B cell (primary cell): ENCODE measurements around the gene ALDH3B1. TPM values are rescaled to one million over a fixed set of nuclear protein-coding genes. Genes with fewer than 3 reads are reported as not detected.

ENCODE experiments used
- ATAC-seq: fragments of 200-7000 bp; cut with Tn5 transposase; one replicate; pipeline ENCODE4 v1.10.0; 2021; ENCODE audit warnings: low read depth, mild to moderate bottlenecking, moderate number of reproducible peaks, moderate library complexity
- CTCF ChIA-PET: fragments of 350-600 bp; sonication (Branson Sonifier 250); formaldehyde crosslinking; loops from one replicate; lab custom pipeline; 2021; ENCODE audit warnings: antibody characterized with exemption, inconsistent platforms; lab: Charles Lee
- POLR2A ChIA-PET: fragments of 350-600 bp; sonication (Branson Sonifier 250); formaldehyde crosslinking; loops from one replicate; lab custom pipeline; 2021; ENCODE audit warnings: antibody characterized with exemption; lab: Charles Lee
- DNase-seq: peaks from one replicate; pipeline ENCODE4 v3.0.0; 2013
- H2AFZ ChIP-seq: 2 replicates; pipeline ENCODE4 v1.6.1; 2012; ENCODE audit warnings: mild to moderate bottlenecking, low read depth, low read length; ENCODE audit not compliant: insufficient read depth, poor library complexity, severe bottlenecking
- H3K27ac ChIP-seq, 2 donors: 1 replicate in 1 of 2; 2 replicates in 1 of 2; pipeline ENCODE4 v1.5.1; 2012 to 2013; ENCODE audit warnings: low read length in 2 of 2, mild to moderate bottlenecking in 2 of 2, moderate library complexity in 1 of 2
- H3K27me3 ChIP-seq, 4 experiments: fragments of 200-600 bp in 1 of 4; sonication (generic) in 1 of 4; replicated peaks in 1 of 4; 1 replicate in 2 of 4; 2 replicates in 2 of 4; pipeline versions ENCODE4 v1.6.1 to v1.7.0; 2013 to 2016; ENCODE audit warnings: low read length in 3 of 4, mild to moderate bottlenecking in 2 of 4, mixed read lengths in 1 of 4, moderate library complexity in 1 of 4; ENCODE audit not compliant: insufficient read depth in 4 of 4, control insufficient read depth in 3 of 4; ENCODE audit errors: control extremely low read depth in 1 of 4
- H3K36me3 ChIP-seq, 2 experiments: replicated peaks in 1 of 2; 1 replicate in 1 of 2; 2 replicates in 1 of 2; pipeline versions ENCODE4 v1.6.1 to v1.7.1; 2013; ENCODE audit warnings: low read length in 1 of 2; ENCODE audit not compliant: insufficient read depth in 2 of 2, control insufficient read depth in 1 of 2; ENCODE audit errors: control extremely low read depth in 1 of 2, extremely low read depth in 1 of 2
- H3K4me1 ChIP-seq, 2 donors: fragments of 200-600 bp in 1 of 2; sonication (generic) in 1 of 2; 1 replicate in 1 of 2; 2 replicates in 1 of 2; pipeline versions ENCODE4 v1.5.1 to v1.6.1; 2013 to 2017; ENCODE audit warnings: low read length in 2 of 2; ENCODE audit not compliant: control insufficient read depth in 2 of 2, insufficient read depth in 2 of 2
- H3K4me2 ChIP-seq: replicated peaks from 2 replicates; pipeline ENCODE3; 2012; ENCODE audit warnings: mild to moderate bottlenecking, low read depth, low read length; ENCODE audit not compliant: poor library complexity, severe bottlenecking
- H3K4me3 ChIP-seq, 5 experiments: fragments of 200-600 bp in 1 of 5; sonication (generic) in 1 of 5; 1 replicate in 3 of 5; 2 replicates in 2 of 5; pipeline versions ENCODE4 v1.5.1 to v1.7.0; 2011 to 2016; ENCODE audit warnings: low read length in 4 of 5, mild to moderate bottlenecking in 4 of 5, low read depth in 2 of 5, control low read depth in 1 of 5, moderate library complexity in 1 of 5; ENCODE audit not compliant: insufficient read depth in 1 of 5; ENCODE audit errors: control extremely low read depth in 1 of 5, extremely low read depth in 1 of 5
- H3K79me2 ChIP-seq: fragments of 200-600 bp; sonication (generic); one replicate; pipeline ENCODE4 v1.6.0; 2016; ENCODE audit warnings: low read length; ENCODE audit not compliant: control insufficient read depth, insufficient read depth
- H3K9ac ChIP-seq: fragments of 200-600 bp; sonication (generic); 2 replicates; pipeline ENCODE4 v1.6.1; 2017; ENCODE audit warnings: mild to moderate bottlenecking, low read length, moderate library complexity
- H3K9me3 ChIP-seq, 3 donors: one replicate each; pipeline versions ENCODE4 v1.6.1 to v1.7.1; 2013; ENCODE audit warnings: low read length in 2 of 3; ENCODE audit not compliant: control insufficient read depth in 2 of 3, insufficient read depth in 1 of 3; ENCODE audit errors: control extremely low read depth in 1 of 3
- H4K20me1 ChIP-seq: 2 replicates; pipeline ENCODE4 v1.6.0; 2012; ENCODE audit warnings: mild to moderate bottlenecking, low read length; ENCODE audit not compliant: insufficient read depth, control insufficient read depth, poor library complexity, severe bottlenecking
- H3K27ac Mint-ChIP-seq: one replicate; pipeline ENCODE4 v1.8.0; 2021; ENCODE audit warnings: mixed read lengths
- H3K27me3 Mint-ChIP-seq: one replicate; pipeline ENCODE4 v1.8.0; 2021; ENCODE audit warnings: mixed read lengths
- H3K4me1 Mint-ChIP-seq: one replicate; pipeline ENCODE4 v1.8.0; 2021; ENCODE audit warnings: mixed read lengths
- H3K4me3 Mint-ChIP-seq: one replicate; pipeline ENCODE4 v1.8.0; 2021; ENCODE audit warnings: mixed read lengths
- H3K9me3 Mint-ChIP-seq: one replicate; pipeline ENCODE4 v1.8.0; 2022; ENCODE audit warnings: mixed read lengths; ENCODE audit not compliant: insufficient read depth
- EZH2 ChIP-seq: IDR thresholded peaks from 2 replicates; pipeline ENCODE4 v1.6.1; 2012; ENCODE audit warnings: borderline replicate concordance, low read depth, mild to moderate bottlenecking, moderate library complexity, low read length; ENCODE audit not compliant: insufficient read depth, poor library complexity, severe bottlenecking
- WGBS: methylation state at CpG from one replicate; pipeline ENCODE4 v1.1.5; 2013; ENCODE audit warnings: missing lambda C conversion rate; ENCODE audit not compliant: insufficient coverage; 5-methylcytosine and 5-hydroxymethylcytosine counted together
- intact Hi-C: fragments of 100-400 bp; cut with micrococcal nuclease; formaldehyde crosslinking; loops from one replicate; pipeline ENCODE4 v1.10.0; 2022
- polyA plus RNA-seq: library from polyadenylated mRNA; depleted of rRNA; stranded (reverse); fragments of >200 nt; gene quantifications from 2 replicates; pipeline ENCODE4 v1.2.3, GENCODE V29; 2012
- total RNA-seq, 2 donors: library from RNA; stranded (reverse); fragments of 120-200 nt in 1 of 2; gene quantifications; 1 replicate in 1 of 2; 2 replicates in 1 of 2; pipeline versions ENCODE4 v1.2.3 to v1.2.4, GENCODE V29; 2013 to 2022
- TF ChIP-seq, protein P1 (sequence below): fragments of 200-600 bp; IDR thresholded peaks from one replicate; pipeline ENCODE4 v1.8.0; 2022; ENCODE audit warnings: antibody characterized with exemption, mild to moderate bottlenecking

The ALDH3B1 gene
- total and polyA plus RNA-seq, 2 donors (not counting 1 experiment from before 2014, with no cell fraction given) = 0.81 TPM

DNA sequence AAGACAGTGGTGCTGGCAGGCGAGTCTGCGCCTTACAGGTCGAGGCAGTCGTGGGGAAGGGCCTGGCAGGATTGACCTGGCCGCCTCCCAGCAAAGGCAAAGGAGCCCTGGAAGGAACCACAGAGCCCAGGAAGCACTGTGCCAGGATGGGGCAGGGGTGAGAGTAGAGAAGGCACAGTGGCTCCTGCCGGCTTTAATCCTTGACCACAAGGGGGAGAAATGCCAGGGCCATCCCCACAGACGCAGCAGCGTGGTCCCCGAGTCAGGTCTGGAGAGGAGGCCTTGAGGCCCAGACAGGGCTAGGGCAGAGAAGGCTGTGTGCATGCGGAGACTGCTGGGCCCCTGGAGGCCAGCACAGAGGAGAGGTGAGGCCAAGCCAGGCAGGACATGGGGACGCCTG is 10.4 kb downstream of the ALDH3B1 start:
- Histone ChIP-seq H3K9ac (no peak overlapping the region), H3K9me3 (no peaks in the 10 kb centered on the region), H3K4me2 (no peak overlapping the region), H3K79me2 (no peaks in the 10 kb centered on the region), H3K36me3 (no peaks in the 10 kb centered on the region), H4K20me1 (no peaks in the 10 kb centered on the region), H2AFZ (no peak overlapping the region), H3K4me3 (no peak overlapping the region), H3K27ac (no peak overlapping the region), H3K27me3 (no peaks in the 10 kb centered on the region), H3K4me1 (no peaks in the 10 kb centered on the region)
- no peak for ATAC-seq
- Mint-ChIP-seq H3K9me3 (no peaks in the 10 kb centered on the region), H3K4me1 (no peaks in the 10 kb centered on the region), H3K27ac (no peak overlapping the region), H3K4me3 (no peak overlapping the region), H3K27me3 (peaks cover 6% of the 10 kb centered on the region)
- WGBS = 69% methylated on average over 11 of the region's 11 CpGs
- intact Hi-C loops = no loop called here
- no peak for DNase-seq
- POLR2A ChIA-PET = no interaction called here
- CTCF ChIA-PET = interaction anchor here (0.6 to 1.6 kb wide), 2 partner anchors 10 to 426 kb away, joined by 3 to 5 read pairs; no protein-coding TSS in a partner anchor
- no peak for TF ChIP-seq EZH2
- TF ChIP-seq, protein P1, sequence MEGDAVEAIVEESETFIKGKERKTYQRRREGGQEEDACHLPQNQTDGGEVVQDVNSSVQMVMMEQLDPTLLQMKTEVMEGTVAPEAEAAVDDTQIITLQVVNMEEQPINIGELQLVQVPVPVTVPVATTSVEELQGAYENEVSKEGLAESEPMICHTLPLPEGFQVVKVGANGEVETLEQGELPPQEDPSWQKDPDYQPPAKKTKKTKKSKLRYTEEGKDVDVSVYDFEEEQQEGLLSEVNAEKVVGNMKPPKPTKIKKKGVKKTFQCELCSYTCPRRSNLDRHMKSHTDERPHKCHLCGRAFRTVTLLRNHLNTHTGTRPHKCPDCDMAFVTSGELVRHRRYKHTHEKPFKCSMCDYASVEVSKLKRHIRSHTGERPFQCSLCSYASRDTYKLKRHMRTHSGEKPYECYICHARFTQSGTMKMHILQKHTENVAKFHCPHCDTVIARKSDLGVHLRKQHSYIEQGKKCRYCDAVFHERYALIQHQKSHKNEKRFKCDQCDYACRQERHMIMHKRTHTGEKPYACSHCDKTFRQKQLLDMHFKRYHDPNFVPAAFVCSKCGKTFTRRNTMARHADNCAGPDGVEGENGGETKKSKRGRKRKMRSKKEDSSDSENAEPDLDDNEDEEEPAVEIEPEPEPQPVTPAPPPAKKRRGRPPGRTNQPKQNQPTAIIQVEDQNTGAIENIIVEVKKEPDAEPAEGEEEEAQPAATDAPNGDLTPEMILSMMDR = no peak

DNA sequence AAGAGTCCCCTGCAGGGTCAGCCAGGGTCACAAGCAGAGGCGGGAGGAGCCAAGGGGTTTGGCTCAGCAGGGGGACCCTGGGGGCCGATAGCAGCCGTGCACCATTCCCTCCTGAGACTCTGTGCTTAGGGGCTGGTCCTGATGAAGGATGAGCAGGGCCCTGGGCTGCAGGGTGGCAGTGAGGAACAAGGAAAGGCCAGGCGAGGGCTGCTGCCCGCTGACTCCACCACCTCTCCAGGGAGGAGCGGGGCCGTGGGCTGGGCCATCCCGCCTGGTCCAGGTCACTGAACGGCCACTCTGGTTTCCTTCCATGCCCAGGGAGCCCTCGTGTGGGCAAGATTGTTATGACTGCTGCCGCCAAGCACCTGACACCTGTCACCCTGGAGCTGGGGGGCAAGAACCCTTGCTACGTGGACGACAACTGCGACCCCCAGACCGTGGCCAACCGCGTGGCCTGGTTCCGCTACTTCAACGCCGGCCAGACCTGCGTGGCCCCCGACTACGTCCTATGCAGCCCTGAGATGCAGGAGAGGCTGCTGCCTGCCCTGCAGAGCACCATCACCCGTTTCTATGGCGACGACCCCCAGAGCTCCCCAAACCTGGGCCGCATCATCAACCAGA is 11.2 kb downstream of the ALDH3B1 start:
- Histone ChIP-seq H3K4me1 (no peaks in the 10 kb centered on the region), H4K20me1 (no peaks in the 10 kb centered on the region), H3K27me3 (no peaks in the 10 kb centered on the region), H3K9ac (no peak overlapping the region), H3K4me2 (no peak overlapping the region), H3K79me2 (no peaks in the 10 kb centered on the region), H3K4me3 (no peak overlapping the region), H2AFZ (no peak overlapping the region), H3K9me3 (no peaks in the 10 kb centered on the region), H3K36me3 (no peaks in the 10 kb centered on the region), H3K27ac (no peak overlapping the region)
- POLR2A ChIA-PET = no interaction called here
- ATAC-seq (no peak), DNase-seq (no peak)
- no peak for TF ChIP-seq EZH2
- TF ChIP-seq, protein P1 = no peak
- Mint-ChIP-seq H3K27ac (no peak overlapping the region), H3K4me3 (no peak overlapping the region), H3K27me3 (peaks cover 6% of the 10 kb centered on the region), H3K4me1 (no peaks in the 10 kb centered on the region), H3K9me3 (no peaks in the 10 kb centered on the region)
- WGBS = 74% methylated on average over 27 of the region's 27 CpGs
- intact Hi-C loops = no loop called here
- CTCF ChIA-PET = no interaction called here
